Pancreas (tissue), 10 donors: ENCODE data around the gene ARHGAP20. TPM values are rescaled to one million over a fixed set of nuclear protein-coding genes. Genes with fewer than 3 reads are reported as not detected.

Source experiments
- ATAC-seq, 4 donors: fragments of 200-7000 bp; cut with Tn5 transposase; one replicate each; pipeline versions ENCODE4 v1.8.0 to v1.9.1; 2020; ENCODE audit warnings: mild to moderate bottlenecking in 4 of 4, moderate library complexity in 4 of 4
- DNase-seq, 6 donors: peaks; one replicate each; pipeline ENCODE4 v3.0.0-alpha.2; 2020
- FAIRE-seq: peaks from 2 replicates; lab custom pipeline; 2012; peaks lifted over from hg19 to GRCh38; lab: Jason Lieb, UNC
- H3K27ac ChIP-seq, 4 donors: fragments of 200-600 bp; sonication (generic); 1 replicate in 3 of 4; 2 replicates in 1 of 4; pipeline versions ENCODE4 v1.5.0 to v1.8.0; 2020
- H3K27me3 ChIP-seq, 4 donors: fragments of 200-600 bp; one replicate each; pipeline ENCODE4 v1.8.0; 2021
- H3K36me3 ChIP-seq, 3 donors: fragments of 200-600 bp; sonication (generic) in 1 of 3; one replicate each; pipeline versions ENCODE4 v1.5.0 to v1.8.0; 2020 to 2021
- H3K4me1 ChIP-seq, 3 donors: fragments of 200-600 bp; one replicate each; pipeline ENCODE4 v1.8.0; 2021
- H3K4me3 ChIP-seq, 4 donors: fragments of 200-600 bp; sonication (generic) in 2 of 4; one replicate each; pipeline versions ENCODE4 v1.5.0 to v1.8.0; 2020 to 2021
- H3K9me3 ChIP-seq, 4 donors: fragments of 200-600 bp; one replicate each; pipeline ENCODE4 v1.8.0; 2021
- CTCF ChIP-seq, 4 donors: fragments of 200-600 bp; sonication (generic) in 3 of 4; IDR thresholded peaks; one replicate each; pipeline versions ENCODE4 v1.5.0 to v1.8.0; 2021; ENCODE audit warnings: antibody characterized with exemption in 4 of 4
- WGBS, 2 donors: extraction: QIAGEN DNeasy Blood & Tissue Kit; methylation state at CpG; one replicate each; pipeline ENCODE4 v1.1.7; 2013; 5-methylcytosine and 5-hydroxymethylcytosine counted together
- intact Hi-C, 3 donors: fragments of 100-400 bp; cut with DNase I; formaldehyde crosslinking; loops; one replicate each; pipeline versions ENCODE4 v1.11.1 to v1.14.2; 2022
- polyA plus RNA-seq, 2 donors: library from polyadenylated mRNA; stranded (reverse); fragments of 200-250 nt; gene quantifications; one replicate each; pipeline ENCODE4 v1.2.3, GENCODE V29; 2013
- total RNA-seq, 6 donors: library from RNA; stranded (reverse); fragmentation: NEBNext Ultra II Directional in 4 of 6; extraction: Animal tissue kit (Norgen Biotek cat#: 25700) in 4 of 6; gene quantifications; one replicate each; pipeline versions ENCODE4 v1.2.1 to v1.2.4, GENCODE V29; 2021 to 2023
- donor health status: healthy with polysubstance abuse.
- donor health status: DM: no; HTN: no; CAD: no; lungs with moderate emphysema.
- donor health status: DM: no; HTN: no; CAD: no.
- donor health status: control.
- donor health status: control.
- donor health status: Bipolar disorder and iron deficiency.
- donor health status: DM: yes; HTN: yes; CAD: no.
- donor health status: DM: no; HTN: no; CAD: no.
- donor health status: DM: no; HTN: no; CAD: no.
- donor health status: DM: yes; HTN: yes; CAD: no.

Gene ARHGAP20
- total and polyA plus RNA-seq, 8 donors, result 0.05 to 0.61 (median 0.16) TPM

- Histone ChIP-seq H3K27me3 (no peaks in the 10 kb centered on the region), H3K4me3 (no peak overlapping the region), H3K36me3 (no peaks in the 10 kb centered on the region), H3K4me1 (no peaks in the 10 kb centered on the region), H3K27ac (no peak overlapping the region), H3K9me3 (no peaks in the 10 kb centered on the region)
- no peak for TF ChIP-seq CTCF (IDR thresholded peaks at IDR 0.05)
- ATAC-seq, result no peak
- DNase-seq, result no peak
- intact Hi-C loops, result no loop called here
- FAIRE-seq, result no peak
- WGBS, 2 donors, result 69 to 78% methylated on average over 7 of the region's 7 CpGs
Measured at GRCh38 chr11:110665689-110666465, 46.4 kb downstream of the ARHGAP20 start.

- FAIRE-seq, result no peak
- 47 to 58% methylated on average over 3 of the region's 3 CpGs for WGBS, 2 donors
Measured at GRCh38 chr11:110655967-110656366, 56.3 kb downstream of the ARHGAP20 start.

GRCh38 chr11:110654456-110654855 lies 57.8 kb downstream of the ARHGAP20 start:
- ATAC-seq (no peak), FAIRE-seq (no peak), DNase-seq (no peak)
- Histone ChIP-seq H3K9me3 (no peaks in the 10 kb centered on the region), H3K4me1 (no peaks in the 10 kb centered on the region), H3K4me3 (no peak overlapping the region), H3K27me3 (no peaks in the 10 kb centered on the region), H3K27ac (no peak overlapping the region), H3K36me3 (no peaks in the 10 kb centered on the region)
- WGBS, 2 donors, result 65 to 75% methylated on average over 3 of the region's 3 CpGs
- intact Hi-C loops, result no loop called here
- no peak for TF ChIP-seq CTCF (IDR thresholded peaks at IDR 0.05)

More at GRCh38 chr11:110655967-110656366, 56.3 kb downstream of the ARHGAP20 start:
- DNase-seq (no peak), ATAC-seq (no peak)
- TF ChIP-seq CTCF (IDR thresholded peaks at IDR 0.05), result no peak
- Histone ChIP-seq H3K4me1 (no peaks in the 10 kb centered on the region), H3K36me3 (no peaks in the 10 kb centered on the region), H3K9me3 (no peaks in the 10 kb centered on the region), H3K27ac (no peak overlapping the region), H3K4me3 (no peak overlapping the region), H3K27me3 (no peaks in the 10 kb centered on the region)
- intact Hi-C loops, result no loop called here

GRCh38 chr11:110645253-110645652 lies 67.0 kb downstream of the ARHGAP20 start:
- intact Hi-C loops, result no loop called here
- Histone ChIP-seq H3K9me3 (no peaks in the 10 kb centered on the region), H3K4me3 (no peak overlapping the region), H3K4me1 (no peaks in the 10 kb centered on the region), H3K27me3 (no peaks in the 10 kb centered on the region), H3K36me3 (no peaks in the 10 kb centered on the region), H3K27ac (no peak overlapping the region)
- ATAC-seq, result no peak
- no peak for DNase-seq
- no peak for FAIRE-seq
- WGBS, 2 donors, result 77 to 80% methylated on average over 2 of the region's 2 CpGs
- no peak for TF ChIP-seq CTCF (IDR thresholded peaks at IDR 0.05)

- ATAC-seq (no peak), DNase-seq (no peak), FAIRE-seq (no peak)
- Histone ChIP-seq H3K9me3 (no peaks in the 10 kb centered on the region), H3K4me1 (no peaks in the 10 kb centered on the region), H3K36me3 (no peaks in the 10 kb centered on the region), H3K4me3 (no peak overlapping the region), H3K27ac (no peak overlapping the region), H3K27me3 (no peaks in the 10 kb centered on the region)
- intact Hi-C loops, result no loop called here
- no peak for TF ChIP-seq CTCF (IDR thresholded peaks at IDR 0.05)
Measured at GRCh38 chr11:110634370-110634769, 77.9 kb downstream of the ARHGAP20 start.
